ENCODE measurements around the gene APEH.

GRCh38 chr3:49729966-49730609, 55.9 kb downstream of the APEH start:
- TF ChIP-seq CTCF (IDR thresholded peaks at IDR 0.05) (no peak), POLR2A (IDR thresholded peaks at IDR 0.05) (no peak)

Data from body of pancreas (tissue), 4 donors.